RKO (cell line): Measurements from ENCODE around the gene HSPA12A.

ENCODE experiments used
- DNase-seq: peaks from one replicate; pipeline ENCODE4 v3.0.0-alpha.2; 2016; ENCODE audit warnings: low spot score

The HSPA12A gene

DNA sequence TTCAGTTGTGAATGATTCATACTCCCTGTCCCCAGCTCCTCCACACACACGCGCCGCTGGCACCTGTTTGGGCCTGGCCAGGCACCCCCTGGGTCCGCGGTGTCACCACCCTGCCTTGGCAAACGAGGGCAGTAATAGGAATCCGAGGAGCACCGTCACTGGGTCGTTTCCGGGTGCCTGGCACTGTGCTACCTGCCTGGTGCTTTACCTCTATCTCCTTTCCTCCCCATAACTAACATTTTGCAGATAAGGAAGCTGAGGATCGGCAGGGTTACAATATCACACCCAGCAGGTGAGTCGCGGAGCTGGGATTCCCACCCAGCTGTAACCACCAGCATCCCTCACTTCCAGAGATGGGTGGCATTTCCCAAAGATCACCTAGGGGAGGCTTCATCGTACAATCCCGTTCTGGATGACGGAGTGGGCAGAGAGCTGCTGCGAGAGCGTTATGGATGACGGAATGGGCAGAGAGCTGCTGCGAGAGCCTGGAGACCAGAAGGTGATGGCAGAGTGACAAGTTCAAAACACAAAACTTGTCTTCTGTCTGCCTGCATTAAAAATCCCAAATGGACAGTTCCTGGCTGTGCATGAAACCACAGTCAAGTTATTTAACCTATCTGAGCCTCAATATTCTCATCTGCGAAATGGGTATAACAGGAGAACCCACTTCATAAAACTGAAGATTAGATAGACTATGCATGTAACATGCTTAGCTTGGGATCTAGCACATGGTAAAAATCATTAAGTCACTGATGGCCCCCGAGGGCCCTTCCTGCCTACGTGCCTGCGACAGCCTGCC is 1.1 kb upstream of the HSPA12A start:
- no peak for DNase-seq

DNA sequence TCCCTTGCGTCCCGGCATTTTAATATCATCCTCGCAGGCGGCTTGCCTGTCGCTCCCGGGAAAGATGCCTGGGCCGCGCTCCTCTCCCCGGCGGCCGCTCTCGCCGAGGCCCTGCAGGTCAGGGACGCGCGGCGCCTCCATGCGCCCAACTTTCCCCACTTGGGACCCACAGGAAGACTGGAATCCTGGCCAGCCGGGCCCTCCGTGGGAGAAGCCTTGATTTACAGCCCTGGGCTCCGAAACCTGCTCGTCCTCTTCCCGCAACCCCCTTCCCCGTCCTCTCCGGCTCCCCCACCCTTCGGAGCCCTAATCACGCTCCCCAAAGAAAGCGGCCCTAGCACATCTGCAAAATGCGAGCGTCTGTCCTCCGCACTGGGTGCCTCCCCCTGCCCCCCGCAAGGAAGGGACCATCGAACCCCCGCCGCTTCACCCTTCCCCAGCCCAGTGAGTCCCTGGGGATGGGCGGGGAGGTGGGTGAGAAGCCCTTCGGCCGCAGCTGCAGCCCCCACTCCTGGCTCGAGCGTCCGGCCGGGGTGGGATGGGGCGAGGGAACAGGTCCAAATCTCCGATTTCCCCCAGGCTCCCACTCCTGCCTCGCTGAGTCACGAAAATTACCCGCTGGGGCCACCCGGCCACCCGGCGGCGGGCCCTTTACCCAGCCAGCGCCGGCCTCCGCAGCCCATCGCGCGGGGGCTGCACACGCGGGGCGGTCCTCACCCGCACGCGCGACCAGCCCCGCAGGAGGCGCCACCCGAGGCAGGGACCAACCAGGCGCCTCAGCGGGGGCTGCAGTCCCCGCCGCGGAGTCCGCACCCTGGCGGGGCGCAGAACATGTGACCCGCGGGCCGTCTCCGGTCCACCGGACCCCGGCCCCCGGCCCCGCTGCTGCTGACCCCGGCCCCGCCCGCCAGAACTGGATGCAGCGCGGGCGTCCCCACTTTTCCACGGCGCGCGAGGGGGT is 695 bp downstream of the HSPA12A start:
- DNase-seq = no peak

DNA sequence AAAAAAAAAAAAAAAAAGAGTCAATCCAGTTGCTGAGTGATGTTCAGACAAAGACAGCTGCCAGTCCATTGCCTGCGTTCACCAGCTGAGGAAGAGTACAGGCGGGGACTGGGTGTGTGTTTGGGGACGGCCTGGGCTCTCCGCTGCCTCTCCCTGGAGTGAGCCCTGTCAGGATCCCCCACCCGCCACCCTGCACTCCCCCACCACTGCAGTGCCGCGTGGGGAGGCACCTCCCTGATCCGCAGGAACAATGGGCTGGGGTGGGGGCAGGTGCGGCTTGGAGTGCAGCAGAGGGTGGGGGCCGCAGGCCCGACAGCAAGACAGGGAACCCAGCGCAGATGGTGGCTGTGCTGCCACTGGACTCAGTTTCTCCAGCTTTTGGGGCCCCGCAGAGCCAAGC is 1.4 kb downstream of the HSPA12A start:
- DNase-seq = no peak

DNA sequence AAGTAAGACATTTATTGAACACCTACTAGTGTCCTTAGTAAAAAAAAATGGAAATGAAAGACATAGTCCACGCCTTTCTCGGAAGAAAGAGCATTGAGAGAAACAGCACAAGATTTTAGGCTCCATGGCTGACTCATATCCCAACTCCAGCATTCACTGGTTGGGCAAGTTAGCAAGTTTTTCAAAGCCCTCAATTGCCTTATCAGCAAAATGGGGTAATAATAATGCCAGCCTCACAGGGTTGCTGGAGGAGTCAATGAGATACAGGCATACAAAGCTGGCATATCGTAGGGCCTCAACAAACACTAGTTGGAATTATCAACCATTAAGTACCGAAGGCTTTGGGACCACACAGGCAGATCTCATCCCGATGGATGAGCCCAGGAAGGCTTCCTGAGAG is 4.0 kb downstream of the HSPA12A start:
- DNase-seq = no peak

DNA sequence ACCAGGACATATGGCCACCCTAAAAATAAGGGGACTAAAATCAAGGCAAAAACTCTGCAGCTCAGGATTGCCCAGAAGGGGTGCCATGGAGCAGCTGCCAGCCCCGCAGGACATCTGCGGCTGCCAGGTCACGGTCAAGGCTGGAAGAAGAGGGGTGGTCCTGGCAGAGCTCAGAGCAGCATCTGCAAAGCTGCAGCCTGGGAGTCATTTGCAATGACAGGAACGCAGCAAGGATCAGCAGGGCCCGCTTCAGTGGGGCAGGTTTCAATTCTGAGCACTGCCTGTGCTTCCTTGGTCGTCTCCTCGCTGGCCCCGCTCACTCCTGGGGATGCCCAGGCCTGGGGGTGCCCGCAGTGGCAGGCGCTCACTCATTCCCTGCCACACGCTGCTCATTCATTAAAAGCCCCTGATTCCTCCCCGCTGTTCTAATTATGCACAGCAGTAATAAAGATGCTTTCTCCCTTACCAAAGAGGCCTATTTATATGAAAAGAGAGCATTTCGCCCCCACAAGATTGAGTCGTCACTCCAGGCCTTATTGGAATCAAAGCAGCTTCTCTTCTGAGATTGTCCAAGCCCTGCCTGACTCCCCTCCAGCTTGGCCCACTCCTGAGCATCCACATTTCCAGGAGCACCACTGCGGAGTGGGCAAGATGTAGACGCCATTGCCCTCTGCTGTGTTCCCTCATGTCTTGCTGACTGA is 4.6 kb downstream of the HSPA12A start:
- DNase-seq = no peak

DNA sequence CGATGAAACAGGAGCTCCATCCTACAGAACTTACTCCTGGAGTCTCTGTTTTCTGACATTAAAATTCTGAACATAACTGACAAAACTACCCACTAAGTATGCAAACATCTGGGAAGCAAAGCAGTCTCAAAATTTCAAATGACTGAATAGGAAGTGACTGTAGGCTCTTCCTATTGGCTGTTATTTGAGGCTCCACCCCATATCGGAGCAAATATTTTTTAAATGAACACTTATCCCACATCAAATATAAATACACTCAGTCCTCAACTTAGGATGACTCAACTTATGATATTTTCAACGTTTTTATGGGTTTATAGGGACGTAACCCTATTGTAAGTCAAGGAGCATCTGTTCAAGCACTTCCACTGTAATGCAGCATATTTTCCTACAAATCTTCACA is 8.8 kb downstream of the HSPA12A start:
- no peak for DNase-seq

DNA sequence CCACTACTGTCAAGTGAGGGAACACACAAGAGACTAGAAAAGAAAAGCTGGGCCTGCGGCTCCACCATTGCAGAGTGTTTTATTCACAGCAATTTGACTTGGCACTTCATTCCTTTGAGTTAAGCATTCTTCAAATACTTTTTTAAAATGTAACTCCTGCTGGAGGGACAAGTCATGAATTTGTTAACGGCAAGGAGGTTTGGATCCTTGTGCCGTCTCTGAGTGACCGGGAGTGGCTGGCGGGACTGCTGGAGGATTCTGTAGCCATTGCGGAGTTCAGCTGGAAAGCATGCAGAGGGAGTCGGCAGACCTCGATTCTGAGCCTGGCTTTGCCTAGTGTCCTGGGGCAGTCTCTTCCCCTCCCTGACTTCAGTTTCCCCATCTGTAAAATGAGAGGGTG is 9.8 kb downstream of the HSPA12A start:
- DNase-seq = no peak

DNA sequence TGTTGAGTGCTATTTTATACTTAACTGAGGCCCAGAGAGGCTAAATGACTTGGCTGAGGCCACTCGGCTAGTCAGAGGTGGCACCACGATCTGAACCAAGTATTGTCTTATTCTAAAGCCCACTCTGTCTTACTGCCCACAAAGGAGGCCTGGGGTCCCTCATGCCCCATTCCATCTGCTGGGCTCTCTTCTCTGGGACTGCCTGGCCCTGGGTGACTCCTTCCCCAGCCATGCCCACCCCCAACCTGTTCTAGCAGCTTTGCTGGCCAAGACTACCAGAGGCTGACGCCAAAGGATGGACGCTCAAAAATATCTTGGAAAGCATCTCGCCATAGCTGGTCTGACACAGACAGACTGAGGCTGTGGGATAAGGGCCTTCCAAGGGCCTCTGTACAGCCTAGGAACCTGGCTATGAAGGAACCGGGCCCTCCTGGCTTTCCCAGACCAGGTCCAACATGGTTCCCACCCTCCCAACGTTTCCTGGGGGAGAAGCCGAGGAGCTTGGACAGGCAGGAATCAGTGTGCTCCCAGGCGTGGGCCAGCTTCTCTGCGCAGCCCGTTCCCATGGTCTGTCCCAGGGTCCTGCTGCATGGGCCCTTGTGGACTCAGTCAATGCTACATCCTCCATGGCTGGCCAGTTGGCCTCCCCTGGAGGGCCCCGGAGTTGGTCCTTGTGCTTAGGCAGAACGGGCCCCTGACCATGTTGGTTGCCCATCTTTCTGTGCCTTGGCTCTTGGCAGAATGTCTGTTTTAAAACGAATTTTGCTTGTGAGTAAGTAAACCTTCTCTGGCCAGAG is 11.7 kb downstream of the HSPA12A start:
- no peak for DNase-seq

DNA sequence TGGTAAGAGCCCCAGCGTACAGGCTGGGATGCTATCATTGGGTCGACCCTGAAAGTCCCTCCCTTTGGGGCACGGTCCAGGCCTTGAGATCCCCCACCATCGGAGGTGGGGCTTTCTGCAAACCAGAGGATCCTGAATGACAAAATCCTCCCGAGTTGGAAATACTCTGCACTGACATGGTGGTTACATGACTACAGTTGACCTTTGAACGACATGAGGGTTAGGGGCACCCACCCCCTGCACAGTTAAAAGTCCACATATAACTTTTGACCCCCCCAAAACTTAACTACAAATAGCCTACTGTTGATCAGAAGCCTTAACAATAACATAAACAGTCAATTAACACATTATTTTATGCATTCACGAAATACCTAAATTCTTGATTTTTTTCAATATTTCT is 13.1 kb downstream of the HSPA12A start:
- no peak for DNase-seq

DNA sequence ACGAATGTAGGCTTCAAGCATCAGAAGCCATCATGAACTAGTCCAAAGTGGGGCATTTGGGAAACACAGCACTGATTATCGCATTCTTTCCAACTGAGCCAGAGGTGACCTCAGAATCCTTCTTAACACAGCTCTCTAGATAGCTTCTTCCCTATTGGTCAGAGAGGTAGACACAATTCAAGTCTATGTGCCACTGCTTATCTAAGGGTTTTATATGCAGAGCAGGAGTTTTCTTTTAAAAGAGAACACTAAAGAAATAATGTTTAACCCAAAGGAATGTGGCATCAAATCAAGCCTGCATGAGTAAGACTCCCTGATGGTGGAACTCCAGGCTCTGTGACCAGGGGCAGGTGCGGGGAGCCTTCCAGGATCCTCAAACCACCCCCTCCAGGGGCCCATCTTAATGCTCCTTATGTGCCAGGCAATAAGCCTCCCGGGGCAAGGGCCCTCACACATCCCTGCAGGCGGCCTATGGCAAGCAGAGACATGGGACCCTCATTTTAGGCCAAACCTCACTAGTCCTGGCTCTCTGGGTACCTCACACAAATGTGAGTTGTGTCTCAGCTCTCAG is 13.8 kb downstream of the HSPA12A start:
- no peak for DNase-seq

DNA sequence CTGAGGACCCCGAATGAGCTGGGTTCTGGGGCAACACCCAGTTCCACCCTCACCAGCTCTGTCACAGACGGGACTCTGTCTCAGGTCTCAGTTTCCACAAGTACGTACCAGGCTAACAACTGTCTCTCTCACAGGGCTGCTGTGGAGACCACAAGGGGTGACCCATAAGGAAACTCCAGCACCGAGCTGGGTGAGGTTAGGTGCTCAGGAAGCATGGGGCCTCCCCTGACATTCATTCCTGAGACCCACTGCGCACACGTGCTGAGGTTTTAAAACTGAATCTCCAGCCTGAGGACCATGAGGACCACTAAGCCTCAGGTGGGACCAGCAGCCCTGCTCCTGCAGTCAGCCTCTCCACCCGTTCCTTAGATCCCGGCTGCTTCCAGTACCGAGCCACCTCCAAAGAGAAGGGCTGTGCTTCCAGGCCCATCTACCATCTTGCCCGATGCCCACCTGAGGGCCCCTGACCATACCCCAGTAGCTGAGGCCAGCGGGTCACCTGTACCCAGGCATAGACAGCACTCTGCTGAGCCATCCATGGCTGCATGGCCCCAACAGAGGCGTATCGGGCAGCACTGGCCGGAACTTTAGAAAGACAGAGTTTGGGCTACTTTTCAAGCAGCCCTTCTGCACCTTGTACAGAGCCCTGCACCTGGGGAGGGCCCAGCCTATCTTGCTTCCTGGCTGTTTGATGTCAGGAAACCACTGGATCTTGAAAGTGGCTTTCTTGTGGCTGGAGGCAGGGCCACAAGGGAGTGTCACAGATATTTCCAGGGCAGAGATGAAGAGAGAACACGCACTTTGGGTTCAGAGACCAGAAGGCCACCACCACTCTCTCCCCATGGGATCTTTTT is 18.7 kb downstream of the HSPA12A start:
- DNase-seq = no peak

DNA sequence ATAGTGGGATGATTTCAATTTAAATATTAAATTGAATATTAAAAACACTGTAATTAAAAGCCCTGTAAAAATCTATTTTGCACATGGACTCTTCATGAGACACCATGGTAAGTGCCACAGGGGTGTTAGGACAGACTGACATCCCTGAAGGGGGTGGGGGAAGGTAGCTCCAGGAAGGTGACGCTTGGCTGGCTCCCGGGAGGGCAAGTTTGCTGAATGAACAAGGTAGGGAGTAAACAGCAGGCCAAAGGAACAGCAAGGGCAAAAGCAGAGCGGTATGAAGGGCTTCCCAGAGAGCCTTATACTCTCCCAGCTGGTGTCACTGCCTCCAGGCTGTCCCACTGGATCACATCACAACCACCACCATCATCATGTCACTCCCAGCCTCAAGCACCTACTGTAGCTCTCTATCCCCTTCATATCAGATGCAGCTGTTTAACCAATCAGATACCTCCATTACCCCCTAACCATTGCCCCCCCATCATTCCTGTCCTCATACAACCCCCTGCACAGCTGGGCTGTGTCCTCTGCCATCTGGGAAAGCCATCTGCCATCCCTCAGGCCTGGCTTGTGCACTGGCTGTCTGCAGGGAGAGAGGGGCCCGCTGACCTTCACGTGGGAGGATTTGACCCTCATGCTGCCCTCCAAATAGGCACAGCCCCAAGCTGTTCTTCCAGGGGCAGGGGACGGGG is 19.5 kb downstream of the HSPA12A start:
- no peak for DNase-seq

DNA sequence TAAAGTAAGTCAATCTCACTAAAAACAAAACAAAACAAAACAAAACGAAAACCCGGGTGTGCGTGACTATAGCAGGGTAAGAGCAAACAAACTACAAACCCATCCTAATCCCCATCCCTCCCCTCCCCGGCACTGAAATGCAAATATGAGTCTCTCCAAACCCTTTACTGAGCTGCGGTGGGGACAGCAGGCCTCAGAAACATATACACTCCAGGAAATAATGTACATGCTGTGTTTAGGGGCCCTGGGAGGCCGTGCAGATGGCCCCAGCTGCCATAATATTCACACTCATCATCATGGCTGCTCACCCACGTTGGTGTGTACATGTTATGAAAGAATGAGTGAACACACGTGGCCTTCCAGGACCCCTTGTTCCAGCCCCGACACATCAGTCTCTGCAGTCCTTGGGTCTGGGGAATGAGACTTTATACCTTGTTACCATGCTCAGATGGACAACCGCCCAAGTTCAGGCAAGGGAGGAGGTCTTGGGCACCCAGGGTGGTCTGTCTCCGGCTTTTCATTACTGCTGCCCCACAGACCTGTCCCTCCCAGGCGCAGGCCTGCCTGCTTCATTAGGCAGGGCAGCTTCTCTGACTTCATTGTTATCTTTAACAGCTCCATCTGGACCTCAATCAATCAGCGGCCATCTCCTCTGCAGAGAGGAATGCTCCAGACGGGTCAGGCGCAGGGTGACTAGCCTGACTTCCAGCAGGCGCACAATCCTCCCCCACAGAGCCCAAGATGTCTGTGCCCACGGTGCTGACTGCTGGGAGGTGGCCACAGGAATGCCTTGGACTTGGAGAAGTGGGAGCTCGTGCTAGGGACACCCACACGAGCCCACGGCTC is 20.6 kb downstream of the HSPA12A start:
- DNase-seq = no peak

DNA sequence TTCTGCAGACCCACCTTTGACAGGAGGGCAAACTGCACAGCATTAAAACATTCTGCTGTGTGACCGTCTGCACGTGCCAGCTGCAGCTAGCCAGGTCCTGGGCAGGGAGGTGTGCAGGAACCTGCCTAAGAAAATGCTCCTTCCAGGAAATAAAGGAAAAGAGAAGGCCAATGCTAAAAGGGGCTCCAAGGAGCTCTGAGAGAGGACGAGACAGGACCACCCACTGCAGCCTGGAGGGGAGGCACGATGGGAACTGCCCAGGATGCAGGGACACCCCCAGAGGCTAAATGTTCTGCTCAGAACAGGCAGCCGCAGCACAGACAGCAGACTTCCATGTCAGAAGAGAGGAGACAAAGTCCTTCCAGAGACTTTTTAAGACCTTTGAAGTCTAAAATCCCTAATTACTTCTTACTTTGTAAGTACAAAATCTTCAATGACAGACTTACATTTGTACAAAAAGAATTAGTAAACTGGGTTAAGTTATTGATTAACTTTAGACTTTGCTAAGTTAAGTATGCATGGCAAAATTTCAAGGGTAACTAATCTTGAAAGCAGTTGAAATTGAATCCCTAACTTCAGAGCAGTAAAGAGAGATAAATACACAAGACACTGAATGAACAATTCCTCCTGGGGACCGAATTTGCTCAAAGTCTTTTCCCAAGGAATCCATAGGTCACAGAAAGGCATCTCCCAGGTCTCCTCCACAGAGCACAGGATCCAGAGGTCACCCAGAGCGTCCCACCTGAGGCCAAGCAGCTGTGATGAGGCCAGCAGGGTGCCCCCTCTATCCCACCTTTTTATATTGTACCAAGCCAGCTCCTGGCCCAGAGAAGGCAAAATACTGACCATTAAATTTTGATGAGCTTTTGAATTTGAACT is 21.5 kb downstream of the HSPA12A start:
- no peak for DNase-seq

DNA sequence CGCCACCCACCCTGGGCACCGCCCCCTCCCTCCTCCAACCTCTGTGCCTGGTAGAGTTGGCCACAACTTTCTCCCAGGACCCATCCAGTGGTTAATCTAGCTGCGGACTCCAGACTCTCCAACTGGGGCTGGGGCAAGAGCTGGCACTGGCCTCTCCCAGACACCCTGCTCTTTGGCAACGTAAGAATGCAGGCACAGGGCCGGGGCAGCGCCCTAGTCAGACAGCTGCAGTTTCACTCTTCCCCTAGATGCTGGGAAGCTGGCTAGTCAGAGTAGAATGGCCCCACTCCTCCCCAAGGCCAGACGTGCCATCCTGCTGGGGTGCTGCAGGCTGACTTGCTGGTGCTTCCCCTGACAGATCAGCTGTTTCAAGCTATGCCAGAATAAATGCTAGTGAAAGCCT is 22.1 kb downstream of the HSPA12A start:
- DNase-seq = no peak

DNA sequence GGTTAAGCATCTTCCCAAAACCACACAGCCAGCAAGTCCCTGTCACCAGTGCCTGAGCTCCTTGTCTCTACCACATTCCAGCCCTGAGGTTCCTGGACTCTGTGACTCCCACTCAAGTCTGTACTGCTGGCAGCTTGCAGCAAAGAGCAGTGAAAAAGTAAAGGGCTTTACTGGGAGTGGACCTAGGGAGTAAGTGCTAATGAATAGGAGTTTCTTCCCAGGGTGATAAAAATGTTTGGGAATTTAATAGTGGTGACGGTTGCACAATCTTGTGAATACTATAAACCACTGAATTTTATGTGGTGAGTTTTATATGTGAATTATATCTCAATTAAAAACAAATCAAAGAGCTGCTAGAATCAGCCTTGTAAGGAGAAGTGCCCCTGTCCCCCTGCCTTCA is 22.6 kb downstream of the HSPA12A start:
- DNase-seq = no peak

DNA sequence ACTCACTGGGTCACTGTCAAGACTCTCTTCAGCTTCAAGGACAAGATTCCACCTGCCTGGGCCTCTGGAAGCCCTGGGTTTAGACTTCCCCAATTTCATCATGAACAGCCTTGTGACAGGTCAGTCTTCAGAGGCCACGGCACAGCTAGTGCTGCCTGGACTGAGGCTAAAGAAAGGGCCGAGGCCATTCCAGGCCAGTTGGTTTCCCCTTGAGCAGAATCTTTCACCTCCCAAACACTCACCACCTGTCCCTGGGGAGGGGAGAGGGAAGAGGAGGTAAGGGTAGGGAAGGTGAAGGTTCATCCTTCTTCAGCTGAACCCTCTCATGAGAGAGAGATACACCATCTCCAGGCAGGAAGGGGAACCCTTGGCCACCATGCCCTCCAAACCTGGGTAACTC is 24.3 kb downstream of the HSPA12A start:
- no peak for DNase-seq

DNA sequence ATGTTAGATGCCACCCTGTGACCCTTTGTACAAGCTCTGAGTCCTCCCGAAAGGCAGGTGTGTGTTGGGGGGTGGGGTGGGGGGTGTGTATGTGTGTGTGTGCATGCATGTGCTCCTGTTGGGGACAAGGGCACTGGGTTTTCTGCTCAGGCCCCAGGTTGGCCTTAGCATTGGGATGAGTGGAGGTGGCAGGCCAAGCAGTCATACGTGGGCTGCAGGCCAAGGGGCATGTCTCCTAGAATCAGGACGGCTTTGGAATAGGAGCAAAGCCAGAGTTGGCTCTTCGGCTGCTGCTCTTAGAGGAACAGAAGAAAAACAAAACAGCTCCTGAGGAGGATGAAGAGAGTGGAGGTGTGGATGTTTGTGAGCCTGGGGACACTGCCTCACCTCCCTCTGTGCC is 26.0 kb downstream of the HSPA12A start:
- no peak for DNase-seq
